GM21786 (cell line): ENCODE measurements around the gene RARA.
"Not testable (repeated sequence)": the region's sequence is repeated elsewhere in the genome, so short reads cannot be mapped to it uniquely, and the experiment has no call there.

Source experiments
- ATAC-seq: cut with Tn5 transposase; IDR thresholded peaks from one replicate; pipeline ENCODE4 v1.9.1; 2021; ENCODE audit not compliant: unreplicated experiment

The RARA gene

DNA sequence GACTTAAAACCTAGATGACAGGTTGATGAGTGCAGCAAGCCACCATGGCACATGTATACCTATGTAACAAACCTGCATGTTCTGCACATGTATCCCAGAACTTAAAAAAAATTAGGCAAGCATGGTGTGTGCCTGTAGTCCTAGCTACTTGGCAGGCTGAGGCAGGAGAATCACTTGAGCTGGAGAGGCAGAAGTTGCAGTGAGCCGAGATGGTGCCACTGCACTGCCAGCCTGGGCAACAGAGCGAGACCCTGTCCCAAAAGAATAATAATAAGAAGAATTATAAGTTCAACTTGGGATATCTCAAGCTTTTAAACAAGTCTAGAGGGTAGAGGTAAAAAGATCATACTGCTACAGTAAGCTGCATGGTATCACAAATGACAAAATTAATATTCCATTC lies 11.5 kb upstream of the RARA start:
- ATAC-seq, result no peak

DNA sequence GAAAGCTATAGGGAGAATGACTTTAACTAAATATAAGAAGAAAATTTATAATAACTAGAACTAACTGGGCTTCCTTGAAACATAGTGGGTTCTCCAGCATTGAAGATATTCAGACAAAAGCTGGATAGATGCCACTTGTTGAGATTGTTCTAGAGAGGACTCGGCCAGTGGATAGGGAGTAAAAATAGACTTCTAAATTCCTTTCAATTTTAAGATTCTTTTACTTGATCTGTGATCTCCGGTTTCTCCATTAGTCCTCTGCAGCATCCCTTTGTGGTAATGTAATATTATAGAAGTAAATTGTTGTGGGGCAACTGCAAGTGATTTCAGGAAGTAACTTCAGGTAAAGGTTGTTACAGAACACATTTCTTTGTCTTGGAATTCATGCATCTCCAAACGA lies 10.3 kb upstream of the RARA start:
- no peak for ATAC-seq

- ATAC-seq, result not testable (repeated sequence)
These were observed 9.7 kb upstream of the RARA start for GRCh38 chr17:40299159-40299757.

GRCh38 chr17:40301315-40301714 lies 7.7 kb upstream of the RARA start:
- no peak for ATAC-seq

DNA sequence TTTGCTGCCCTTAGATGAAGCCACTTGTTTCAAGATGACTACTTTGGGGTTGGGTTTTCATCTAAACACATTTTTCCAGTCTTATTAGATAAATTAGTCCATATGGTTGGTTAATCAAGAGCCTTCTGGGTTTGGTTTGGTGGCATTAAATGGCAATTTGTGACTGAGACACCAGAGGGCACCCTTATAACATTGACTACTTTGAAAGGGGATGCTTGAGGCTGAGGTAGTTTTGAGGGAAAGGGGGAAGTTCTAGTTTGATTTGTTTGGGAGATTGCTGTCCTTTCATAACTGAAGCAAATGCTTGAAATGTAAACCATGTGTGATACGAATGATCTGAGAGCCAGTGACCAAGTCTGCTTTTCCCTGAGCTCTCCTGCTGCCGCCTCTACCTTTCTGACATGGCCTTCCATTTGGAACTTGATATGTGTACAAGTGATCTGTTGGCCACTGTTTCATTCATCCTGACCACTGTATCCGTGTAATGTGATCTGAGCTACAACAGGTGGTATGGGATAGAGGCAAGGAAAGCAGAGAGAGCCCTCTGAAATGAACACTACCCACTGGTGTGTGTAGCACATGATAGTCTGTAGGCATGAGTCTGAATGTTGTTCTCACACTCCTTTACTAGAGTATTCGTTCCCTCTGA lies 5.8 kb upstream of the RARA start:
- no peak for ATAC-seq

- ATAC-seq, result no peak
These were observed 5.0 kb upstream of the RARA start for GRCh38 chr17:40303708-40304551.

DNA sequence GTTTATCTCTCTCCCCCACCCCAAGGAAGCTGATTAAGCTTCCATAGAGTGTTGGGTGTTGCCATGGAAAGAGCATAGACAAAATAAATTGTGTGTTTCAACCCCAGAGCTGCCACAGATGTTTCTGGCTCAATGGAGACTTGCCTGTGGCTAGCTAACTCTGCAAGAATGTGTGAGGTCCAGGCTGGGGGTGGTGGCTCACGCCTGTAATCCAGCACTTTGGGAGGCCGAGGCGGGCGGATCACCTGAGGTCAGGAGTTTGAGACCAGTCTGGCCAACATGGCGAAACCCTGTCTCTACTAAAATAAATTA lies 4.5 kb upstream of the RARA start:
- not testable (repeated sequence) for ATAC-seq

- ATAC-seq, result not testable (repeated sequence)
These were observed 4.1 kb upstream of the RARA start for GRCh38 chr17:40304866-40305265.

- ATAC-seq, result no peak
These were observed 2.6 kb upstream of the RARA start for GRCh38 chr17:40306395-40306794.

GRCh38 chr17:40307001-40307730 lies 1.8 kb upstream of the RARA start:
- no peak for ATAC-seq

DNA sequence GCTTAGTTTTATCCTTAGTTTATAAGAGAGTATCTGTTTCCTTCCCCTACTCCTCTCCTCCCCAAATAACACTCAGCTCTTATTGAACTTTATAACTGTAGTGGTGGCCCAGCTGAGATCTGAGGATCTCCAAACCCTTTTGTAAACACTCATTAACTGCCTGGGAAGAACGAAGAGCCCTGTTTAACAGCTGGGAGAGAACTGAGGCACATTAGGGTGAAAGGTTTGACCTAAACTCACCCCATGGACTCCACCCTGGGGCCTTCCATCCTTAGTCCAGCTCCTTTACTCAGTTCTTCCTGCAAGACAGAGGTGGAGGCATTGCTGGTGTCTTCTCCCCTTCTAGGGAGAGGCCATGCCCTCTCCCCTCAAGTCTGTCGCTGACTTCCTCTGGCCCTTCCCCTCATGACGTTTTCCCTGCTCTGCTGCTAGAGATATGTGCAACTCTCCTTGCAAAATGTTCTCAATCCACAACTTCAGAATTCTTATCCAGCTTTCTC lies 1.2 kb upstream of the RARA start:
- ATAC-seq, result no peak

- no peak for ATAC-seq
These were observed 1.1 kb downstream of the RARA start for GRCh38 chr17:40309949-40310510.

DNA sequence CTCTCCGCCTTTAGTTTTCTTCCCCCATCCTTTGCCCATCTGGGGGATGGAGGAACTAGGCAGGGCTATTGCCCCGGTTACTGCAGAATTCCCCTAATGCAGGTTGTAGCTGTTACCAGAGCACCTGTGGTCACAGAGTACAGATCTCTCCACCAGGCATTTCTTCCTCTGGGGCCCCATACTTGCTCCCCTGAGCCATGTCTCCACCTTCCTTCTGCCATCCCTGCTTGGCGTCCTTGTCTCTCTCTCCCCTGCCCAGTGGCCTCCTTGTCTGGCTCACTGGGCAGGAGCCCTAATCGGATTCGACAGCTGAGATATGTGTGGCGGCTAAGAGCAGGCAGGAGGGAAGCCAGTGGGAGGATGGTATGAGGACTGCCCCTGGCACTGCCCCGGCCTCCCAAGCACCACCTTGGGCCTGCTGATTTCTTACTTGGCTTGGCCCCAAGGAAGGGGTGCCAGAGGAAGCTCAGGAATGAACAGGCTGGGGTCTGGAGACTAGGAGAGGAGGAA lies 2.0 kb downstream of the RARA start:
- ATAC-seq, result no peak

DNA sequence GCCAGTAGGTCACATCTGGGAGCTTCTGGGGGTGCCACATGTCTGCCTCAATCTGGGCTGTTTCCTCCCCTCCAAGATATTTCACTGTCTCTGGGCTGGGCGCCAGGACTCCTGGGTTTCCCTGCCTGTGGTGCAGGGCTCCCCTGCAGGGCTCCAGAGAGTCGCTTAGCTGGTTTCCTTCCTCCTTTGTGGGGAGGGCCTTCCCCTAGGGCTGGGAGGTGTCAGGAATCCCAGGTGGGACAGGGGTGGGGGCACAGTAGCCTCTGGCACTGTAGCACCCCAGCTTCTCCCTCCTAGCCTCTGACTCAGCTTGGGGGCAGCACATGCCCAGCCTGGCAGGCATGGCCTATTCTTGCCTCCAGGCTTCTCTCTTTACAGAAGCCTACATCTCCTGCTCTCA lies 2.6 kb downstream of the RARA start:
- ATAC-seq, result no peak

DNA sequence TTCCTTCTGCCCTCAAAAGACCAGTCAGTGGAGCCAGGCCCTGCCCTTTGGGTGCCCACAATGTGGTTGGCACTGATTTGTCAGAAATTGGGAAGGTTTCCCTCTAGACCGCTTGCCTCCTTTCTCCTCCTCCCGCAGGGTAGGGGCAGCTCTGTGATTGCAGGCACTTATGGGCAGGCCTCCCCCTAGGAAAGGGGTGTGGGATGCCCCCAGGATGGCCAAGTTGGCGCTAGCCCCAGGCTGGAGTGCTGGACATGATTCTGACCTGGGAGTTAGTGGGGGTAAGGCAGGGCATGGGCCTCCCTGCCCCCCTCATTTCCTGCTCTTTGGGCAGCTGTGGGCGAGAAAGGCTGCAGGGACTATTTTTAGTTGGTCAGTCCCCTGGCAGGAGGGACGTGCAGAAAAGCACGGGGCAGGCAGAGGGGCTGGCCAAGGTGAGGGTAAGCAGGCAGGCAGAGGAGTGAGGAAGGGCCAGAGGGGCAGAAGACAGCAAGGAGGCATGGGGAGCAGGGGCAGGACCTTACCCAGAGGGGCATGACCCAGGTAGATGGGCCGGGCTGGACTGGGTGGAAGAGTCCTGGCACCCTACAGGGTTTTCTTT lies 3.3 kb downstream of the RARA start:
- ATAC-seq, result no peak

DNA sequence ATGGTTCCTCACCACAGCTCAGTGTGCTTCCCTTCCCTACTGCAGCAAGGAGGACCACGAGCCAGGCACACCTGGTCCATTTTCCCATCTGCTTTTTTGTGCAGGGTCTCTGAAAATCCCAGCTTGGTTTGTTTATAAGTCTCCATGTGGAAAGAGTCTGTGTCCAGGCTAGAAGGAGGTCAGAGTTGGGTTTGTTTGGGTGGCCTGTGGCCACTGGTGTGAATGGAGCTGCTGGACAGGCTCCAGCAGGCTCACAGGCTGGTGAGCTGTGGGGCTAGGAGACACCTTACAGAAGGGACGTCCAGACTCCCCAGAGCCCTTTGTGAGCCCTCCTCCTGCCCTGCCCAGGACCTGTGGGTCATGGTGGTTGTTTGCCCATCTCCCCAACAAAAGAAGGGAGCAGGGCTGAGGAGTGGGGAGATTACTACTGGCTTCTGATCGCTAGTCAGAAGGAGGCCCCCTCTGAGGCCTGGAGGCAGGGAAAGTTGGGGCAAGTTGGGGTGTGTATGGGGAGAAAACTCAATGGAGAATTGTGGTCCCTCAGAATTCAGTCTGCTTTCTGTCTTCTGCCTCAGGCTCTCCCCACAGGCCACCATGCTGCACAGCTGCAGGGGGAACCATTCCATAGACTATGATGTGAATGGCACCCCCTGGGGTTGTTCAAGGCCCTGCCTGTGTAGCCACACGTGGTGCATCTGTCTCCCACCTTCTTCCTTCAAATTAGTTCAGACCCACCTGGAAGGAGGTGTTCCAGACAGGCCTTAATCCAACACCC lies 4.1 kb downstream of the RARA start:
- ATAC-seq, result no peak

DNA sequence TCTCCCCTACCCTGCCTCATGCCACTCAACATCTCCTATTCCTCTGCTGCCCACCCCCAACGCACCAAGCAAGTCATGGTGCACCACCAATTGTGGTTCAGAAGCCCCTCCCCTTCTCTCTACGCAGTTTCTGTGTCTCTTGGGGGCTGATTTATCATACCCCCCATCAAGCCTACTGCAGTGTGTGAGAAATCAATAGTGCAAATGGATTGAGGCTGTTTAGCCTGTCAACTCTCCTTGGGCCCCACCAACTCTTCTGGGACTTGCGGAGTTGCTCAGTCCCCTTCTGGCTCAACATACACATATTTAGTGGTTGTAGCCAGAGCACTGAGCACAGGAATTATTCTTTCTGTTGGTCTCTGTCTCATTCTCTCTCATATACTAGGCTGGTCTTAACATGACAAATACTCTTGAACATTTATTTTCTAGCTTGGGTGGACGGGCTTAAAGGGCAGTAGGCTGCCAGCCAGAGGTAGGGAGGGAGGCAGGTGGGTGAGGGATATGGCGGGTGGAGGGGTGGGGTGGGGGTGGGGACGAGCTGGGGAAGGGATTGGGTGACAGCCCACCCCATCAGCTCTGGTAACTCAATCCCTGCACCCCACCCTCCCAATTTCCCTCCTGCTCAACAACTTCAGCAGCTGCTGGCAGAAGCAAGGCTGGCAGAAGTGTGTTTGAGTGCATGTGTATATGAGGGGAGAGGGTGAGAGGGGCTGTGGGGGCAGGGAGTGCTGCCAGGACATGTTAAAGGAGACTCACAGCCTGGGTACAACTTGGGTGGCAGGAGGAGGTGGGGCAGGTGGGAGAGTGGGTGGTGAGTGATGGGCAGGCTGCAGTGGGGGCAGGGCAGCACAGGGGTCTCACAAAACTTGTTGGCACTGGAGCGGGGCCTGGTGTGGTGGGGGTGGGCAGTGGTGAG lies 4.9 kb downstream of the RARA start:
- ATAC-seq, result no peak

GRCh38 chr17:40314584-40314956 lies 5.6 kb downstream of the RARA start:
- no peak for ATAC-seq

DNA sequence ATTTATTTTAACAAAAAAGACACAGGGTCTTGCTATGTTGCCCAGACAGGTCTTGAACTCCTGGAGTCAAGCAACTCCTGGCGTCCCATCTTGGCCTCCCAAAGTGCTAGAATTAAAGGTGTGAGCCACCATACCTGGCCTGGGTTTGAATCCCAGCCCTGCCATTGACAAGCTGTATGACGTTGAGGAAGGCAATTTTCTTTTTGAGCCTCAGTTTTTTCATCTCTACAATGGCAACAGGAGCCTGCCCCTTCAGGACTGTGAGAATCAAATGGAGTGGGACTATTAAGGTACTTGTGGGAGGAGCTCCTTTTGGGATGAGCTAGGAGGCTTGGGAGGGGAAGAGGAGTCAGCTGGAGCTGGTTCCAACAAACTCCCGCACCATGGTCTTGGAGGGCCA lies 6.2 kb downstream of the RARA start:
- no peak for ATAC-seq
